Measurements from ENCODE around the gene HELB. TPM values are rescaled to one million over a fixed set of nuclear protein-coding genes. Genes with fewer than 3 reads are reported as not detected.

HELB gene
- total RNA-seq, 1 experiment from 2014 or later = 10.7 TPM

- no peak overlapping the region for H3K4ac ChIP-seq (ENCODE audit: low read depth, low read length)
- Mint-ChIP-seq H3K36me3 (ENCODE audit: insufficient read depth in 1 of 3, low read depth in 3 of 3) (peaks cover 4 to 31% (median 28%) of the 10 kb centered on the region in 3 experiments; a peak in 6 of 7 replicates), H3K27ac (no peak overlapping the region), H3K4me1 (no peaks in the 10 kb centered on the region), H3K9me3 (no peaks in the 10 kb centered on the region), H3K27me3 (ENCODE audit: low read depth) (no peaks in the 10 kb centered on the region), H3K4me3 (no peak overlapping the region)
- no peaks in the 10 kb centered on the region for H3K4me1 ChIP-seq (ENCODE audit: insufficient read depth, low read length)
- H3K27me3 ChIP-seq (ENCODE audit: insufficient read depth, low read length) = no peaks in the 10 kb centered on the region
- H2BK120ac ChIP-seq (ENCODE audit: low read depth, low read length, poor library complexity, severe bottlenecking) = no peak overlapping the region
- H4K91ac ChIP-seq (ENCODE audit: insufficient read length, low read depth, low read length) = no peak overlapping the region
- no peak overlapping the region for H3K23ac ChIP-seq (ENCODE audit: insufficient read length, low read depth, low read length)
- no peak overlapping the region for H3K4me2 ChIP-seq (ENCODE audit: insufficient read depth, insufficient read length, low read length)
- H4K5ac ChIP-seq (ENCODE audit: insufficient read length, low read depth, low read length) = no peak overlapping the region
- no peak overlapping the region for H2BK15ac ChIP-seq (ENCODE audit: low read depth, low read length)
- H3K27ac ChIP-seq (ENCODE audit: insufficient read length, low read depth, low read length) = no peak overlapping the region
- H2BK5ac ChIP-seq (ENCODE audit: insufficient read length, low read length) = no peak overlapping the region
- no peak overlapping the region for H3K14ac ChIP-seq (ENCODE audit: insufficient read depth, low read length)
- no peak overlapping the region for H3K56ac ChIP-seq (ENCODE audit: insufficient read length, low read depth, low read length)
- H2BK12ac ChIP-seq (ENCODE audit: insufficient read length, low read depth, low read length) = no peak overlapping the region
- no CpG with 5 or more reads among the region's 1 CpG for WGBS (ENCODE audit: extremely low coverage, insufficient read length, low lambda C conversion rate)
- no peaks in the 10 kb centered on the region for H3K79me2 ChIP-seq (ENCODE audit: insufficient read depth, low read length)
- no peaks in the 10 kb centered on the region for H3K23me2 ChIP-seq (ENCODE audit: insufficient read length, low read depth, low read length, poor library complexity, severe bottlenecking)
- H3K9me3 ChIP-seq (ENCODE audit: control insufficient read depth, low read depth, low read length) = no peaks in the 10 kb centered on the region
- H3K9ac ChIP-seq (ENCODE audit: extremely low read depth, insufficient read length, low read length) = no peak overlapping the region
- H3K79me1 ChIP-seq (ENCODE audit: insufficient read depth, low read depth, low read length, poor library complexity, severe bottlenecking) = no peaks in the 10 kb centered on the region
- no peak overlapping the region for H2AK5ac ChIP-seq (ENCODE audit: insufficient read length, low read length)
- no peak overlapping the region for H4K8ac ChIP-seq (replicated peaks; ENCODE audit: insufficient read length, low read depth, low read length)
- H4K20me1 ChIP-seq (ENCODE audit: control insufficient read depth, insufficient read depth, insufficient read length) = no peaks in the 10 kb centered on the region
- H2AFZ ChIP-seq (ENCODE audit: low read length) = no peak overlapping the region
- H3K18ac ChIP-seq (ENCODE audit: insufficient read length, low read depth, low read length) = no peak overlapping the region
- H3T11ph ChIP-seq (ENCODE audit: low read length) = no peak overlapping the region
- no peak for DNase-seq
- H2BK20ac ChIP-seq (ENCODE audit: low read depth, low read length, poor library complexity, severe bottlenecking) = no peak overlapping the region
- TF ChIP-seq, protein P1, sequence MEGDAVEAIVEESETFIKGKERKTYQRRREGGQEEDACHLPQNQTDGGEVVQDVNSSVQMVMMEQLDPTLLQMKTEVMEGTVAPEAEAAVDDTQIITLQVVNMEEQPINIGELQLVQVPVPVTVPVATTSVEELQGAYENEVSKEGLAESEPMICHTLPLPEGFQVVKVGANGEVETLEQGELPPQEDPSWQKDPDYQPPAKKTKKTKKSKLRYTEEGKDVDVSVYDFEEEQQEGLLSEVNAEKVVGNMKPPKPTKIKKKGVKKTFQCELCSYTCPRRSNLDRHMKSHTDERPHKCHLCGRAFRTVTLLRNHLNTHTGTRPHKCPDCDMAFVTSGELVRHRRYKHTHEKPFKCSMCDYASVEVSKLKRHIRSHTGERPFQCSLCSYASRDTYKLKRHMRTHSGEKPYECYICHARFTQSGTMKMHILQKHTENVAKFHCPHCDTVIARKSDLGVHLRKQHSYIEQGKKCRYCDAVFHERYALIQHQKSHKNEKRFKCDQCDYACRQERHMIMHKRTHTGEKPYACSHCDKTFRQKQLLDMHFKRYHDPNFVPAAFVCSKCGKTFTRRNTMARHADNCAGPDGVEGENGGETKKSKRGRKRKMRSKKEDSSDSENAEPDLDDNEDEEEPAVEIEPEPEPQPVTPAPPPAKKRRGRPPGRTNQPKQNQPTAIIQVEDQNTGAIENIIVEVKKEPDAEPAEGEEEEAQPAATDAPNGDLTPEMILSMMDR (conservative IDR thresholded peaks at IDR 0.05) = no peak
These were observed 9.9 kb downstream of the HELB start for GRCh38 chr12:66312189-66312588.

All from H9 (cell line).